GM19043 (cell line): ENCODE measurements around the gene SNX30.

Experiments
- ATAC-seq: cut with Tn5 transposase; IDR thresholded peaks from one replicate; pipeline ENCODE4 v1.9.1; 2021; ENCODE audit warnings: low read depth; ENCODE audit not compliant: unreplicated experiment

Gene SNX30

GRCh38 chr9:112751056-112751795 lies 666 bp downstream of the SNX30 start:
- peak; percentile 35 for ATAC-seq

DNA sequence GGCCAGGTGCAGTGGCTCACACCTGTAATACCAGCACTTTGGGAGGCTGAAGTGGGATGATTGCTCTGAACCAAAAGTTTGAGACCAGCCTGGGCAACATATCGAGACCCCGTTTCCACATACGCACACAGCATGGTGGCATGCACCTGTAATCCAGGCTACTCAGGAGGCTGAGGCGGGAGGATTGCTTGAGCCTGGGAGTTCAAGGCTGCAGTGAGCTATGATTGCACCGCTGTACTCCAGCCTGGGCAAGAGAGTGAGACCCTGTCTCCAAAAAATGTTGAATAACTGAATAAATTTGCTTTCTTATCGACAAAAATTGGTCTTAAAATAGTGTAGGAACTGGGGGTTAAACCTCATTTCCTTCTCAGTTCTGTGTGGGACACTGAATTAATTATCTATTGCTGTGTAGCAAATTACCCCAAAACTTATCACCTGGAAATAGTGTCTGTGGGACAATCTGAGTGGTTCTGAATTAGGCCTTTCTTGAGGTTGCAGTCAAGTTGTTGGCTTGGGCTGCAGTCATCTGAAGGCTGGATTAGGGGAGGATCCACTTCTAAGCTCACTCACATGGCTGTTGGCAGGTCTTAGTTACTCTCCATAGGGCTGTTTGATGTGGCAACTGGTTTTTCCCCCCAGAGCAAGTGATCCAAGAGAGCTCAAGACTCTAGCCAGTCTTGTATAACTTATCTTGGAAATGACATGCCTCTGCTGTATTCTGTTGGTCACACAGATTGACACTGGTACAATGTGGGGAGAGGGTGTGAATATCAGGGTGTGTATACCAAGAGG lies 2.0 kb downstream of the SNX30 start:
- no peak for ATAC-seq

DNA sequence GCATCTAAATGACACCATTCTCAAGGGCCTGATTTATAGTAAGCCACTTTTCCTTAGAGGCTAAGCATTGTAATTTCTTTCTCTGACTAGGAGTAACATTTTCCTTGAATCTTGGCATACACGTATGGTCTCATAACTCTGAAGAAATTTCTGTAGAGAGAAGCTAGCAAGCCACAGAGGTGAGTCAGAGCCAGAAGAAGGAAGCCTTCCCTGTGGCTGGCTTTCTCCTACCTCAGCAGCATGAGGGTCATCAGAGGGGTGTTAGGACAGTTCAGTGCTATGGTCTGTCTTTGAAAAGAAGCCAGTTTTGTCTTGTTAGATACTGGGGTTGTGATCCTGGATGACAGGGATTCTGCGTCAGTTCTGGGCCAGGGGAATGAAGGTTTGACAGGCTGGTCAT lies 3.2 kb downstream of the SNX30 start:
- ATAC-seq = no peak

- ATAC-seq = peak; percentile 27
These were observed 4.0 kb downstream of the SNX30 start for GRCh38 chr9:112754578-112754977.

DNA sequence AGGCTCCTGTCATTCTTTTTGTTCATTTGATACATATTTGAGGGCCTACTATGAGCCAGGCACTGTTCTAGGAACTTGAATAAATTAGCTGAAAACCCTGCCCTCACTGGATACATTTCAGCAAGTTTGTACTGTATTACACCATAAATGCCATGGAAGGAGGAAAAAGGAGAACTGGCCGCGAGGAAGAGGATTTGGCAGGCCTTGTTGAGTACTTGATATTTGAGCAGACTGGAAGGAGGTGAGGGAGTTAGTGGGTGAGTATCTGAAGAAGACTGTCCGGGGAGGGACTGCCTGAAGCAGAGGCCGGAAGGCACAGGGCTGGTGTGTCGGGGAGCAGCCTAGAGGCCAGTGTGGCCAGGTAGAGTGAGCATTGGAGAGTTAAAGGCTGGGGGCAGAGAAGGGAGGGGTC lies 4.5 kb downstream of the SNX30 start:
- ATAC-seq = no peak

GRCh38 chr9:112755675-112756074 lies 5.1 kb downstream of the SNX30 start:
- ATAC-seq = no peak

DNA sequence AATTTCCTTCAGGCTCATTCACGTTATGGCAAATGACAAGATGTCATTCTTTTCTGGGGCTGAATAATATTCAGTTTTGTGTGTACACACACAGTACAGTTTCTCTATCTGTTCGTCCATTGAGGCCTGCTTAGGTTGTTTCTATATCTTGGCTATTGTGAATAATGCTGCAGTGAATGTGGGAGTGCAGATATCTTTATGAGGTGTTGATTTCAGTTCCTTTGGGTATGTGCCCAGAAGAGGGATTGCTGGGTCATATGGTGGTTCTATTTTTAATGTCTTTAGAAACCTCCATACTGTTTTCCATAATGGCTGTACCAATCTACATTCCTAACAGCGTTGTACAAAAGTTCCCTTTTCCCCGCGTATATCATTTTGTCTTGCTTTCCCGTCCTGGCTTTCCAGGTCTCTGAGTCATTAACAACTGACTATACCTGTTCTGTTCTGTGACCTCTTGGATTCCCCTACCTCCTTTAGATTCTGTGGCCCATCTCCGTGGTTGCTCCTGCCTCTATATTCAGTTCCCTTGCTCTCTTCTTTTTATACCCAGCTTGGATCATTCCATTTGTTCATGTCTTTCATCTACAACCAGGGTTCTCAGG lies 6.8 kb downstream of the SNX30 start:
- ATAC-seq = no peak

DNA sequence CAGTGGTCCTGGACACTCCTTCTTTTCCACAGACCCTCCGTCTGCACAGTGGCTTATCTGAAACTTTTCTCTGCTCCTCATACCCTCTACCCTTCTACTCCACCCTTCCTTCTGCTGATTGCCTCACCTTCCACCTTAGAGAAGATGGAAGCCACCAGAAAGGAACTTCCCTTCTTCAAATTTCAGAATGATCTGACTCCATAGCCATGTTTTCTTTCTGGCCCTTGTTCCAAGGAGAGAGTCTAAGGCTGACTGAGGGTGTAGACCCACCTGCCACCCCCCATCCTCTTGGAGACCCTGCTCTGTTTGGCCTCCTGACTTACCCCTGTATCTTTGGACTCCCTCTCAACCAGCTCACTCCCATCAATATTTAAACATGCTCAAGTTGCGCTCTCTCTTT lies 7.4 kb downstream of the SNX30 start:
- ATAC-seq = no peak

DNA sequence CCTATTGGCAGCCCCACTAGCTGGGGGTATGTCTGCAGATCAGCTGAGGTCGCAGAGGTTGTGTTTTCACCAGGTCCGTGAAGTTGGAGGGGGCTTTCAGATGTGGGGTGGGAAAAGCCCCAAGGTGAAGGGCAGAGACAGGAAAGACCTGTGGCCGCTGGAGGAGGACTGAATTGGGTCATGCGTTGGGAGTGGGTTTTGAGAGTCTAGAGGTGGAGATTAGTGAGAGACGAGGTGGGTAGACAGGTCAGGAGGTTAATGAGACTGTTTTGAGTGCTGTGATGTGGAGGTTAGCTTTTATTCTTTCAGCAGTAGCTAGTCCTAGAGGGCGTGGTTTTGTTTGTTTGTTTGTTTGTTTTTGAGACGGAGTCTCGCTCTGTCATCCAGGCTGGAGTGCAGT lies 10.3 kb downstream of the SNX30 start:
- ATAC-seq = no peak

DNA sequence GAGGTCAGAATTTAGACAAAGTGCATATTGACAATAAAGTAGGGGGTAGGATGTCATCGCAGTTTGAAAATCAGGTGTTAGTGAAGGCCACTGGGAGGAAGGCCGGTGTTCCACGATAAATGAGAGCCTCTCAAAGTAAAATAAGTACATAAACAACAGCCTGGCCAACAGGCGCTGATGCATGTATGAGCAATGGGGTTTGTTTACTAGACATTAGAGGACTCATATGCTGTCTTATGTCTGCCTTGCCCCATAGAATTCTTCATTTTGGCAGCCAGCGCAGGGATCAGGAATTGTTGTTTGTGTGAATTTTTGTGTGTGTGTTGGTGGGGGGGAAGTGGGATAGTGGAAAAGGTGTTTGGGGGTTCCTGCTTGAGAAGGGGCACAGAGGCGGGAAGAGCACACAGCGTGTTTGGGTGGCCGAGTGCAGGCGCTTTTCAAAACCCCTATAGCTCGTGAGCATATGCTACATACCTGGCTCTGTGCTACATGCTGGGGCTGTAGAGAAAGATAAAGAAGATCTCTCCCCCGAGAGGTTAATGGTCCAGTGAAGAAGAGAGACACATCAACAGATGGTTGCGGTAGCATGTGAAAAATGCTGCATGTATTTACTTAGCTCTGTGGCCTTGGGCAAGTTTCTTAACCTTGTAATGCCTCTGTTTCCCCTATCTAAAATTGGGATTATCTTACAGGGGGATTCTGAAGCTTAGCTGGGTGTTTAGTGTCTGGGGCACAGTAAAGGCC lies 11.5 kb downstream of the SNX30 start:
- no peak for ATAC-seq

DNA sequence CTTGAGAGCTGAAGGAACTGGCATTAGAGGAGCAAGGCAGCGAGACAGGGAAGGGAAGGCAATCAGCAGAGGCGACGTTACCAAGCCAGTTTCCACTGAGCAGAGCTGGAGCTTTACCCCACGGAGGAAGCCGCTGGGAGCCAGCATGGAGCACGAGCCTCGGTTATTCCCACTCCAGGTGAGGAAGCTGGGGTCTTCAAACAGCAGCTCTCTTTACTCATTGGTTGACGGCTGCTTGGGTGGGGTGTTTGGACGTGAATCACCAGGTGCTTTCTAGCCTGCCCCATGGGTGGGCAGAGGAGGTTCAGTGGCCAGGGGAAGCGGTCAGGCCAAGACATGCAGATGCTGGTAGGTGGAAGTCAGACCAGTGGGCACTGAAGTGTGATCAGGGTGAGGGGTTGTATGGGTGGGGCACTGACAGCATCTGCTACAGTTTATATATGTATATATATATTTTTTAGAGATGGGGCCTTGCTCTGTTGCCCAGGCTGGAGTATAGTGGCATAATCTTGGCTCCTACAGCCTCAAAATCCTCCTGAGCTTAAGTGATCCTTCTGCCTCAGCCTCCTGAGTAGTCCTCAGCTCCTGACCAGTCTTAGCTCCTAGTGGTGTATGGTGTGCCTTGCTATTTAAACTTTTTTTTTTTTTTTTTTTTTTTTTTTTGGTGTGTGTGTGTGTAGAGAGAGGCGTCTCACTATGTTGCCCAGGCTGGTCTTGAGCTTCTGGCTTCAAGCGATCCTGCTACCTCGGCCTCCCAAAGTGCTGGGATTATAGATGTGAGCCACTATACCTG lies 12.4 kb downstream of the SNX30 start:
- no peak for ATAC-seq

DNA sequence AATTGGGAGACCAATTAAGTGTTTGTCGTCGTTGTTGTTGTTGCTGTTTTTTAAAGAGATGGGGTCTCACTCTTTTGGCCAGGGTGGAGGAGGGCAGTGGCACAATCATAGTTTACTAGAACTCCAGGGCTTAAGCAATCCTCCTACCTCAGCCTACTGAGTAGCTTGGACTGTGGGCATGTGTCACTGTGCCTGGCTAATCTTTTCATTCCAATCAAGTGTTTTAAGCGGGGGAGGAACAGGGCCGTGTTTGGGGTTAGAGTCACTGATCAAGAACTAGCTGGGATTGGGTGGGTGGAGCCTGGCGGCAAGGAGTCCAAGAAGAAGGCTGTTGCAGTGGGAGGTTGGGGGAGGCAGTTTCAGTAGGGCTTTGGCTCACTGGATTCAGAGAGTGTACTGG lies 13.8 kb downstream of the SNX30 start:
- ATAC-seq = no peak

- ATAC-seq = no peak
These were observed 14.3 kb downstream of the SNX30 start for GRCh38 chr9:112764837-112765236.

DNA sequence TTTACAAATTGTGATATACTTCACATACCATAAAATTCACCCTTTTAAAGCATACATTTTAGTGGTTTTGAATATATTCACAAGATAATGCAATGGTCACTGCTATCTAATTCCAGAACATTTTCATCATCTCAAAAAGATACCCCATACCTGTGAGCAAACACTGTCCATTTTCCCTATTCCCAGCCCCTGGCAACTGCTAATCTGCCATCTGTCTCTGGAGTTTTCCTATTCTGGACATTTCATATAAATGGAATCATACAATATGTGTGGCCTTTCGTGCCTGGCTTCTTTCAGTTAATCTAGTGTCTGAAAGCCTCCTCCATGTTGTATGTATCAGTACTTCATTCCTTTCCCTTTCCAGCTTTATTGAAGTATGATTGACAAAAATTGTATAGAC lies 14.7 kb downstream of the SNX30 start:
- ATAC-seq = no peak

- ATAC-seq = no peak
These were observed 21.0 kb downstream of the SNX30 start for GRCh38 chr9:112771359-112772214.

- no peak for ATAC-seq
These were observed 21.6 kb downstream of the SNX30 start for GRCh38 chr9:112772215-112772509.

DNA sequence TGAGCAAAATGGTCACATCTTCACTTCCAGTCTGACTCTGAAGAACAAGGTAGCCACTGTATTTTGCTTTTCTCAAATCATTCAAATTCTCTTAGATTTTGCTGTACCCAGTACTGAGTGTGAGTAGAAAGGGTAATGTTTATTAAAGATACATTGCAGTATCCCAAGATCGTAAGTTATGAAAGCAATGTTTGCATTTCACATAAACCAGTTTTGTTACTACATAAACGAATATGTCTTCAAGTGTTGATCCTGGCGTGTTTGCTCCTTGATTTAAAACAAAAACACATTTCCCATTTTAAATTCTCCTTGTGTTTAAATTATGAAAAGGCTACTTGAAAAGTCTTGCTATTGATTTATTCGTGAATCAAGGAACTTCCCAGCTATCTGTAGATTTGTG lies 22.0 kb downstream of the SNX30 start:
- ATAC-seq = no peak

- no peak for ATAC-seq
These were observed 23.7 kb downstream of the SNX30 start for GRCh38 chr9:112774006-112774996.
